IPS-NIHi11 (cell line): Measurements from ENCODE around the gene TMEM229A.
"Not testable (repeated sequence)": the region's sequence is repeated elsewhere in the genome, so short reads cannot be mapped to it uniquely, and the experiment has no call there.

Source experiments
- DNase-seq: peaks from one replicate; pipeline ENCODE4 v3.0.0; 2012; ENCODE audit warnings: mixed read lengths, low spot score

TMEM229A gene

DNA sequence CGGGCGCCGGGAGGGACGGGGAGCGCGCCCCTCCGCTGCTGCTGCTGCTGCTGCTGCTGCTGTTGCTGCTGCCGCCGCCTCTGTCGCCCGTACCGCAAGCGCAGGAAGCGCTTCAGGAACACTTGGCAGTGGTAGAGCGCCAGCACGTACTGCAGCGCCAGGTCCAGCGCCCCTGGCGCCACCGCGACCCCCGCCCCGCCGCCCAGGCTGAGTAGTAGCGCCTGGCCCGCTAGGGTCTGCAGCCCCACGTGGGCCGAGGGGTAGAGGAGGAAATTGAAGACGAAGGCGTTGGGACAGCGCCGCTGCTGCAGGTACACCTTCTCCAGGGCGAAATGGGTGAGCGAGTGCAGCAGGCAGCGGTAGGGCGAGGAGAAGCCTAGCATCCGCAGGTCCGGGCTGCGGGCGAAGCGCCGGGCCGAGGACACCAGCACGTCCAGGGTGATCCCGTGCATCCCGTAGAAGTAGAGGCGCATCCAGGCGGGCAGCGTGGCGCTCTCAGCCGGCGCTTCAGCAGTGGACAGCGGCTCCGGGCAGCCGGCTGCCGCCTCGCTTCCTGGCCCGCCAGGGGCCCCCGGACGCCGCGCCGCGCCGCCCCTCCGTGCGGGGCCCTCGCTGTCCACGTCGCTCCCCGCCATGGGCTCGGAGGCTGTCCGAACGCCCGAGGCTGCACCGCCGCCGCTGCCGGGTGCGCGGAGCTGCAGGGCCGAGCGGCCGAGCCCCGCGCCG is at the start of gene TMEM229A:
Gene TMEM229A (minus strand): TSS at position 699 of the 726 bp plus-strand sequence. CDS start 64 bp downstream, at position 635.
- DNase-seq = peak; percentile 77

- not testable (repeated sequence) for DNase-seq
These were observed 49.4 kb upstream of the TMEM229A start for GRCh38 chr7:124082234-124082633.

- DNase-seq = no peak
These were observed 44.7 kb upstream of the TMEM229A start for GRCh38 chr7:124077546-124077945.

- DNase-seq = no peak
These were observed 44.0 kb upstream of the TMEM229A start for GRCh38 chr7:124076841-124077240.

- no peak for DNase-seq
These were observed 41.1 kb upstream of the TMEM229A start for GRCh38 chr7:124074007-124074406.

- no peak for DNase-seq
These were observed 40.4 kb upstream of the TMEM229A start for GRCh38 chr7:124073310-124073645.

- DNase-seq = no peak
These were observed 39.9 kb upstream of the TMEM229A start for GRCh38 chr7:124072603-124073309.

DNA sequence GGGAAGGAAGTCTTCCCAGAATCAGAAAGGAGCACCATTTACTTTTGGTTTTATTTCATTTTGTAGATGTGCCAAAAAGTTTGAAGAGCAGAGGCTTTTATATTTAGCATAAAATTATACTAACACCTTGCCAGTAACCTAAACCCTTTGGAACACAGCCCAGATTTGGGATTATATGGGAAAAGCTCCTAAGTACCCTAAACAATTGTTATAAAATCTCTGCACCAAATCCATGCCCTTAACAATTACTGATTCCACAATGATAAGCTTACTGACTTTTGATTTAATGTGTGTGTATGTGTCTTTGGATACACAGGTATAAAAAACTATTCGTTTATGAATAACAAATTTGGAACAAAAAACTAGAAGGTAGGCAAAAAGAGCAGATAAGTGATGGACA is 39.0 kb upstream of the TMEM229A start:
- DNase-seq = no peak

GRCh38 chr7:124062171-124062570 is 29.3 kb upstream of the TMEM229A start:
- DNase-seq = no peak

DNA sequence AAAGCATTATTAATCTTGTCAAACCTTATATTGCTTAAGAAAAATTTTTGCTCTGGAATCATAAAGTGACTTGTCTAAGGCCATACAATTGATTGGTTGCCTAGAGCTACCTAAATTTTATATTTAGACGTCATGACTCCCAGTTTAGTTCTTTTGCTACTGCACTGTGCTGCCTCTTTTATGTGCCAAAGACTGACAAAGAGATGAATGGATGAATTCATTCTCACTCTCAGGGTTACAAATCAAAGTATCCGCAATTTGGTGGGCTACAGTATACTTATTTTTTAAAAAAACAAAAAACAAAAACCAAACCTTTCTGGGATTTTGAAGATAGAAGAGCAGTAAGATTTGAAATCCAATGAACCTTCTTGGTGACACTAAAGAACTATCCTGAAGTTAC is 27.7 kb upstream of the TMEM229A start:
- no peak for DNase-seq

DNA sequence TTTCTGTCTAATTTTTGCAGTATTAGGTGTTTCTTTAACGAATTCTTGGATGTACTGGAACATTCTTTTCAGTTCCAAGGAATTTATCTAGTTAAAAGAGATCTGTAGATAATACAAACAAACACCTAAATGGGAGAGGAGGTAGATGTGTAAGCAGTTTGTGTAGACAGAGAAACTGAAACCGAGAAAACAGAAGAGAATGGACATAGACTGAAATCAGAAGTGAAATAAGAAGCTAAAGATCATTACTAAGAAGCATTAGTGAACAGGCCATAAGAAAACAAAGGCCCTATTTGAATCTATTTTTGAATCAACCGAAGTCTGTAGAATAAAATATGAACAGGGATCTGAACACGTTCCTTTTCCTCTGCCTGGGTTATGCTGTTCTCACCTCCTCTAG is 26.5 kb upstream of the TMEM229A start:
- no peak for DNase-seq

DNA sequence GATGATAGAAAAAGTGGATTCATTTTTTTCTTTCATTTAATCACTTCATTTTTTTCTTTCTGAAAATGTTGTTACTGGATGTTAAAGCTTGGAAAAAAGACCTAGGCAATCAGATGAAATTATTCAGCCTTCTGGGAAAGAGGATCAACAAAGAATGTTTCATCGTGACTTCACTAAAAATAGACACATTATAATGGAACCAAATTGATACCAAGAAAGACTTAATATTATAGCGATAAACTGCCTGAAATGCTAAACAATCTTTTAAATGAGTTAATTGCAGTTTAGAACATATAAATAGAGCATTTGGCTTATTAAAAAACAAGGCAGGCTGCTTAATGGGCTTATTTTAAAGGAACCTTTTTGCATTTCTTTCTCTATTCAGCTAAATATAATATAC is 25.6 kb upstream of the TMEM229A start:
- DNase-seq = no peak

DNA sequence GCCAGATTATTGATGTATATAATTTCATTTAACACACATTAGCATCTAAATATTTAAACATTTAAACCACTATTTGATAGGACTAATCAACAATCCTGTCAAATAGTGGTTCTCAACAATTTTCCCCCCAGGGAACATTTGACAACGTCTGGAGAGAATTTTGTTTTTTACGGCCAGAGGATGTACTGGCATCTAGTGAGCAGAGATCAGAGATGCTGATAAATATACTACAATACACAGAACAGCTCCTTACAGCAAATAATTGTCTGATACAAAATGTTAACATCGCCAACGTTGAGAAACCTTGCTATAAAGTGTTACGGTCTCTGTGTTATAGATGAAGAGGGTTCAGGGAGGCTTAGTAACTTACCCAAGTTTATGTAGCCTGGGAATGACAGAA is 25.0 kb upstream of the TMEM229A start:
- no peak for DNase-seq

DNA sequence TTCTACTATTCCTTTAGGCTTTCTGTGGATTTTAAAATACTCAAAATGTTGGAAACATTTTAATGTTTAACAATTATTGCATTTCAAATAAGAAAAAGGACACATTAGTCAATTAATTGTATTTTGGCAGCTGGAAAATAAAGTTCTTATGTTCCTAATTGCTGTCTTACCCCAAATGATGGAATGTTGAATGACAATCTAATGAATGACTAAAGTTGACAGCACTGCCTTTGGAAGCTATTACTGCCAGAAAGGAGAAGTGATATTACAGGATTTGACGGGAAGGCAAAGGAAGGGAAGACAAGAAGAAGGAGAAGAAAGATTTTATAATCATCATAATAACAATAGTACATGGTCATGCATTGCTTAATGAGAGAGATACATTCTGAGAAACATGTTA is 23.4 kb upstream of the TMEM229A start:
- no peak for DNase-seq

GRCh38 chr7:124051681-124052377 is 19.0 kb upstream of the TMEM229A start:
- no peak for DNase-seq

DNA sequence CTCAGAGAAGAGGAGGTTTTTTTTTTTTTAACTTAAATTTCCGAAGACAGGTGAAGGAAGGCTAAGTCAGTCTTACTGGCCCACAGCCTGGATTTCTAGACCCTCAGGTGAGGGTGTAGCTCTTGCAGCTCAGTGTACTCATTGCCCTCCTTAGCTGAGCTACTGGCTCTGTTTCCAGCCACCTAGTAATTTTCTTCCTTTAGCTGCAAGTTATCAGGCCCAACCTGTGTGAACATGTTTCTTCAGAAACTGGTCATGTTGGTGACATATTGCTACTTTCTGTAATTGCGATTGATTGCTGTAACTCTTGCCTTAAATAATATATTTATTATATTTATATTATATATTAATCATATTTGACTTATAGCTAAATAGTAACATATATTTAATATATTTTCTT is 10.0 kb upstream of the TMEM229A start:
- DNase-seq = no peak

DNA sequence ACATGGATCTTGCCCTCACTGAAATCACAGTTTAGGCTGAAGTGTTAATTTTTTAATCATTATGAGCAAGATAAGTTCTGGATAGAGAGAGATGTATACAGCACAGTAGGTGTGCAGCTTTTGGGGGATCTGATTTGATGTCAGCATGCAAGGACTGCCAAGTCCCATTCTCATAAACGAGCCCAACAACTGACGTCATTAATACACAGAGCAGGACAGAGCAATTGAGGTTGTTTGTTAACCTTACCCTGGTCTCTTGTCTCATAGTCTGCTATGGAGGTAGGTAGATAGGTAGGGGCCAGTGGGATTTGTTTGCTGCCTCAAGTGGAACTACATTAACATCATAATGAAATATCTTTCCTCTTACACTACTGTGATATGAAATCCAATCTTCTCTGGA is 8.6 kb upstream of the TMEM229A start:
- no peak for DNase-seq

- DNase-seq = not testable (repeated sequence)
These were observed 5.0 kb upstream of the TMEM229A start for GRCh38 chr7:124037902-124038301.

DNA sequence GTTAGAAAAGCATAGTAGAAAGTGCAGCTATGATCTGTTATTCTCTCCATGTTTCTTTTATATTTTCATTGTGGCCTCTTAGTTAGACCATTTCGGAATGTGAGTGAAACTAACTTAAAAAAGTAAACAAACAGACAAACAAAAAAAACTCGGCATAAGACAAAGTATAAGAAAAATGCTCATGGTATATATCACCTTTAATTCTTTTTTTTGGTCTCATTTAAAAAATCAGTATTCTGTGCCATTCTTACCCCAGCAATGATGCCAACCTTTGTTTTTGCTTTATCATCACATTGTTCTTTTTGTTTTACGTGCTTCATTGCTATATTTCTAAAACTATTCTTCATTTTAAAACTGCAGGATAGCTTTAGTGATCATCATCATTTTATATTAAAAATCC is 2.8 kb upstream of the TMEM229A start:
- no peak for DNase-seq

- no peak for DNase-seq
These were observed 1.9 kb upstream of the TMEM229A start for GRCh38 chr7:124034754-124035100.

- DNase-seq = no peak
These were observed 1.2 kb upstream of the TMEM229A start for GRCh38 chr7:124033807-124034753.
